ENCODE data around the gene ZDHHC3.

DNA sequence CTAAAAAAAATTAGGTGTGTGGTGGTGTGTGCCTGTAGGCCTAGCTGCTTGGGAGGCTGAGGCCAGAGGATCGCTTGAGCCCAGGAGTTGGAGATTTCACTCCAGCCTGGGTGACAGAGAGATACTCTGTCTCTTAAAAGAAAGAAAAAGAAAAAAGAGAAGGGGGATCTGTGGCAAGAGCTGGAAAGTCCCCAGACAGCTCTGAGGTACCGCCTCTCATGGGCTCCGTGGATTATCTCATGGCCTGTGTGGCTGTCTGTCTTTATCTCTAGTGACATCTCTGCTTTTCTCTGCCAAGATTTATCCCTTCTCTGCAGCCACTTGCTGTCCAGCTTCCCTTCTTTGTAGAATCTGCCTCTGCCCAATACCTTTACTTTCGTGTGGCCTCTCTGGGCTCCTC, 5.8 kb upstream of the ZDHHC3 start:
- TF ChIP-seq, protein P1, sequence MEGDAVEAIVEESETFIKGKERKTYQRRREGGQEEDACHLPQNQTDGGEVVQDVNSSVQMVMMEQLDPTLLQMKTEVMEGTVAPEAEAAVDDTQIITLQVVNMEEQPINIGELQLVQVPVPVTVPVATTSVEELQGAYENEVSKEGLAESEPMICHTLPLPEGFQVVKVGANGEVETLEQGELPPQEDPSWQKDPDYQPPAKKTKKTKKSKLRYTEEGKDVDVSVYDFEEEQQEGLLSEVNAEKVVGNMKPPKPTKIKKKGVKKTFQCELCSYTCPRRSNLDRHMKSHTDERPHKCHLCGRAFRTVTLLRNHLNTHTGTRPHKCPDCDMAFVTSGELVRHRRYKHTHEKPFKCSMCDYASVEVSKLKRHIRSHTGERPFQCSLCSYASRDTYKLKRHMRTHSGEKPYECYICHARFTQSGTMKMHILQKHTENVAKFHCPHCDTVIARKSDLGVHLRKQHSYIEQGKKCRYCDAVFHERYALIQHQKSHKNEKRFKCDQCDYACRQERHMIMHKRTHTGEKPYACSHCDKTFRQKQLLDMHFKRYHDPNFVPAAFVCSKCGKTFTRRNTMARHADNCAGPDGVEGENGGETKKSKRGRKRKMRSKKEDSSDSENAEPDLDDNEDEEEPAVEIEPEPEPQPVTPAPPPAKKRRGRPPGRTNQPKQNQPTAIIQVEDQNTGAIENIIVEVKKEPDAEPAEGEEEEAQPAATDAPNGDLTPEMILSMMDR (IDR thresholded peaks at IDR 0.05): no peak
- no peak for TF ChIP-seq POLR2AphosphoS5 (IDR thresholded peaks at IDR 0.05)
